NT2/D1 (cell line): ENCODE measurements around the gene LAPTM5.

Source experiments
- YY1 ChIP-seq: IDR thresholded peaks from 2 replicates; pipeline ENCODE4 v1.6.1; 2011; ENCODE audit not compliant: insufficient read length, insufficient read depth
- ZNF274 ChIP-seq: IDR thresholded peaks from 2 replicates; pipeline ENCODE4 v1.6.1; 2011; ENCODE audit warnings: mild to moderate bottlenecking, low read depth, low read length

- TF ChIP-seq YY1 (no peak), ZNF274 (no peak)
These were observed 25.7 kb downstream of the LAPTM5 start for GRCh38 chr1:30731806-30732276.
